Measurements from ENCODE around the gene CXCL10. TPM values are rescaled to one million over a fixed set of nuclear protein-coding genes. Genes with fewer than 3 reads are reported as not detected.
A peak's percentile ranks its signal among the peaks of the same experiment; 100 is the strongest.

The CXCL10 gene
- total and polyA plus RNA-seq, 2 of the 4 experiments (the other 2 are of a cell fraction), result 0.15 to 0.18 TPM

- Histone ChIP-seq H3K36me3 (ENCODE audit: control insufficient read depth, insufficient read depth, low read length) (no peaks in the 10 kb centered on the region), H4K20me1 (ENCODE audit: insufficient read depth, low read length) (no peaks in the 10 kb centered on the region), H3K18ac (ENCODE audit: low read depth, low read length) (peak overlapping the region; percentile 97), H2AK9ac (replicated peaks; ENCODE audit: low read depth, low read length, poor library complexity) (peak overlapping the region; percentile 91), H3K27ac (ENCODE audit: insufficient read depth, low read length) (peak overlapping the region; percentile 85), H3K4me2 (ENCODE audit: low read depth, low read length) (no peak overlapping the region), H2AK5ac (ENCODE audit: low read depth, low read length) (peak overlapping the region; percentile 98), H4K91ac (ENCODE audit: insufficient read depth, low read depth, low read length) (peak overlapping the region; percentile 97), H2BK120ac (ENCODE audit: low read depth, low read length) (peak overlapping the region; percentile 99), H3K9me1 (ENCODE audit: insufficient read depth, low read length) (peaks cover 13% of the 10 kb centered on the region), H2BK20ac (ENCODE audit: low read depth, low read length) (peak overlapping the region; percentile 94), H2AFZ (replicated peaks; ENCODE audit: low read length, poor library complexity) (peak overlapping the region; percentile 93), H3K56ac (ENCODE audit: extremely low read depth, insufficient read depth, low read length) (no peak overlapping the region; the same call in 1 of the 2 replicates), H2BK5ac (ENCODE audit: low read depth, low read length, poor library complexity, severe bottlenecking) (peak overlapping the region; percentile 89), H4K5ac (ENCODE audit: low read depth, low read length) (peak overlapping the region; percentile 16; the same call in 1 of the 2 replicates), H3K4me1 (ENCODE audit: control insufficient read depth, insufficient read depth, low read length) (peaks cover 19% of the 10 kb centered on the region), H2BK15ac (ENCODE audit: low read depth, low read length) (0 out of 3 replicates have a peak overlapping the region, but pooled peaks have one; percentile 91), H3K79me1 (ENCODE audit: low read depth in 1 of 2, low read length in 2 of 2) (no peaks in the 10 kb centered on the region; a peak in 1 of 4 replicates), H4K8ac (ENCODE audit: low read depth in 2 of 2, low read length in 2 of 2) (peak overlapping the region; percentile 87 to 96), H3K27me3 (ENCODE audit: control insufficient read depth, insufficient read depth, low read length) (no peaks in the 10 kb centered on the region), H3K4ac (ENCODE audit: low read depth, low read length) (peak overlapping the region; percentile 95), H3K9me3 (ENCODE audit: control insufficient read depth, insufficient read depth, low read length) (no peaks in the 10 kb centered on the region), H3K9ac (ENCODE audit: low read depth, low read length) (no peak overlapping the region), H3K14ac (replicated peaks; ENCODE audit: low read depth, low read length) (peak overlapping the region; percentile 51; the same call in 1 of the 2 replicates), H3K23ac (ENCODE audit: low read depth, low read length) (no peak overlapping the region), H3K4me3 (ENCODE audit: insufficient read depth, low read depth, low read length) (no peak overlapping the region)
- dilution Hi-C loops (cut with HindIII; ENCODE audit: low sequenced_read_pairs, unreplicated experiment) (no loop called here), intact Hi-C loops (cut with micrococcal nuclease) (no loop called here), in situ Hi-C loops (cut with MboI; ENCODE audit: low sequenced_read_pairs) (no loop called here)
- ATAC-seq (ENCODE audit: low read depth), result no peak
- ChIA-PET CTCF (no interaction called here), POLR2A (ENCODE audit: unreplicated experiment) (no interaction called here)
- WGBS, 2 experiments (ENCODE audit: extremely low coverage in 2 of 2, insufficient read length in 1 of 2), result 98% methylated on average over 9 of the region's 13 CpGs; no CpG with 5 or more reads in 1 of the 2 experiments
- no peak for TF ChIP-seq SMC3 (IDR thresholded peaks at IDR 0.05; ENCODE audit: low read depth, low read length)
- no peak for TF ChIP-seq CHD1 (IDR thresholded peaks at IDR 0.05; ENCODE audit: low read depth, low read length)
- no peak for TF ChIP-seq MXI1 (IDR thresholded peaks at IDR 0.05; ENCODE audit: borderline replicate concordance, low read depth, low read length)
- TF ChIP-seq FOS (IDR thresholded peaks at IDR 0.05; ENCODE audit: low read depth, low read length), result no peak
- TF ChIP-seq POLR2A (IDR thresholded peaks at IDR 0.05; ENCODE audit: low read depth, low read length), result no peak
- TF ChIP-seq RAD21 (IDR thresholded peaks at IDR 0.05; ENCODE audit: low read length), result no peak
- TF ChIP-seq, protein P1, sequence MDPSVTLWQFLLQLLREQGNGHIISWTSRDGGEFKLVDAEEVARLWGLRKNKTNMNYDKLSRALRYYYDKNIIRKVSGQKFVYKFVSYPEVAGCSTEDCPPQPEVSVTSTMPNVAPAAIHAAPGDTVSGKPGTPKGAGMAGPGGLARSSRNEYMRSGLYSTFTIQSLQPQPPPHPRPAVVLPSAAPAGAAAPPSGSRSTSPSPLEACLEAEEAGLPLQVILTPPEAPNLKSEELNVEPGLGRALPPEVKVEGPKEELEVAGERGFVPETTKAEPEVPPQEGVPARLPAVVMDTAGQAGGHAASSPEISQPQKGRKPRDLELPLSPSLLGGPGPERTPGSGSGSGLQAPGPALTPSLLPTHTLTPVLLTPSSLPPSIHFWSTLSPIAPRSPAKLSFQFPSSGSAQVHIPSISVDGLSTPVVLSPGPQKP (IDR thresholded peaks at IDR 0.05; ENCODE audit: borderline replicate concordance, low read depth, low read length), result no peak
- no peak for TF ChIP-seq NFE2L2 (IDR thresholded peaks at IDR 0.05; ENCODE audit: low read depth, low read length)
- no peak for TF ChIP-seq RFX5 (IDR thresholded peaks at IDR 0.05; ENCODE audit: low read depth, low read length)
- TF ChIP-seq BHLHE40 (IDR thresholded peaks at IDR 0.05; ENCODE audit: low read depth, low read length), result no peak
- TF ChIP-seq MAZ (IDR thresholded peaks at IDR 0.05; ENCODE audit: borderline replicate concordance, low read depth, low read length), result no peak
- no peak for TF ChIP-seq RCOR1 (IDR thresholded peaks at IDR 0.05; ENCODE audit: insufficient replicate concordance, low read length)
- no peak for TF ChIP-seq MAFK (IDR thresholded peaks at IDR 0.05; ENCODE audit: low read depth, low read length)
- no peak for TF ChIP-seq USF2 (IDR thresholded peaks at IDR 0.05; ENCODE audit: low read depth, low read length)
- no peak for TF ChIP-seq CTCF (conservative IDR thresholded peaks at IDR 0.05; ENCODE audit: low read depth, low read length)
- no peak for TF ChIP-seq CEBPB (IDR thresholded peaks at IDR 0.05; ENCODE audit: low read depth, low read length)
- DNase-seq, result no peak
- no TSS peak for BruUV-seq (replicated peaks)
Measured at GRCh38 chr4:76010576-76010975, 12.7 kb downstream of the CXCL10 start.
